ENCODE measurements around the gene CYREN.
A peak's percentile ranks its signal among the peaks of the same experiment; 100 is the strongest.

Gene CYREN

DNA sequence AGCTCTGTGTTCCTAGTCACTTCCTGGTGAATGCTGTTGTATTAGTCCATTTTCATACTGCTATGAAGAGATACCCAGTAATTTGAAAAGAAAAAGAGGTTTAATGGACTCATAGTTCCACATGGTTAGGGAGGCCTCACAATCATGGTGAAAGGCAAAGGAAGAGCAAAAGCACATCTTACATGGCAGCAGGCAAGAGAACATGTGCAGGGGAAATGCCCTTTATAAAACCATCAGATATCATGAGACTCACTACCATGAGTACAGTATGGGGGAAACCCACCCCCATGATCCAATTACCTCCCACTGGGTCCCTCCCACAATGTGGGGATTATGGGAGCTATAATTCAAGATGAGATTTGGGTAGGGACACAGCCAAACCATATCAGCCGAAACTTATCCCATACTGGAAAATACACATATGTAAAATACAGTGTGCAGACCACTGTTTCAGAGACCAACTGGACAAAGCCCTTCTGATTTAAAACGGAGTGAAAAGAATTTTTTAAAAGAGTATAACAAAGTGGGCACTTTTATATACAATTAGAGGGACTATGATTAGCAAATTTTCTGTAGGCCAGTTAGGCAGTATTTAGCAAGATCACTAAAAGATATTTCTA, 8.0 kb downstream of the CYREN start:
- no peak for DNase-seq (ENCODE audit: low read depth)
- Histone ChIP-seq H3K4me1 (ENCODE audit: control insufficient read depth, insufficient read depth, low read length) (peaks cover 76% of the 10 kb centered on the region), H3K9ac (ENCODE audit: low read length) (no peak overlapping the region), H3K4me3 (ENCODE audit: low read length) (no peak overlapping the region), H3K27me3 (replicated peaks; ENCODE audit: control insufficient read depth, insufficient read depth, low read length) (no peaks in the 10 kb centered on the region), H3K9me3 (ENCODE audit: control insufficient read depth, low read length) (no peaks in the 10 kb centered on the region), H3K36me3 (ENCODE audit: control insufficient read depth, insufficient read depth, low read length, severe bottlenecking) (peaks cover 50% of the 10 kb centered on the region)

- Histone ChIP-seq H3K9ac (ENCODE audit: low read length) (no peak overlapping the region), H3K36me3 (ENCODE audit: control insufficient read depth, insufficient read depth, low read length, severe bottlenecking) (peaks cover 50% of the 10 kb centered on the region), H3K27me3 (replicated peaks; ENCODE audit: control insufficient read depth, insufficient read depth, low read length) (no peaks in the 10 kb centered on the region), H3K4me1 (ENCODE audit: control insufficient read depth, insufficient read depth, low read length) (peaks cover 69% of the 10 kb centered on the region), H3K4me3 (ENCODE audit: low read length) (no peak overlapping the region), H3K9me3 (ENCODE audit: control insufficient read depth, low read length) (peaks cover 4% of the 10 kb centered on the region)
- no peak for DNase-seq (ENCODE audit: low read depth)
Measured at GRCh38 chr7:135161669-135162068, 8.8 kb downstream of the CYREN start.

DNA sequence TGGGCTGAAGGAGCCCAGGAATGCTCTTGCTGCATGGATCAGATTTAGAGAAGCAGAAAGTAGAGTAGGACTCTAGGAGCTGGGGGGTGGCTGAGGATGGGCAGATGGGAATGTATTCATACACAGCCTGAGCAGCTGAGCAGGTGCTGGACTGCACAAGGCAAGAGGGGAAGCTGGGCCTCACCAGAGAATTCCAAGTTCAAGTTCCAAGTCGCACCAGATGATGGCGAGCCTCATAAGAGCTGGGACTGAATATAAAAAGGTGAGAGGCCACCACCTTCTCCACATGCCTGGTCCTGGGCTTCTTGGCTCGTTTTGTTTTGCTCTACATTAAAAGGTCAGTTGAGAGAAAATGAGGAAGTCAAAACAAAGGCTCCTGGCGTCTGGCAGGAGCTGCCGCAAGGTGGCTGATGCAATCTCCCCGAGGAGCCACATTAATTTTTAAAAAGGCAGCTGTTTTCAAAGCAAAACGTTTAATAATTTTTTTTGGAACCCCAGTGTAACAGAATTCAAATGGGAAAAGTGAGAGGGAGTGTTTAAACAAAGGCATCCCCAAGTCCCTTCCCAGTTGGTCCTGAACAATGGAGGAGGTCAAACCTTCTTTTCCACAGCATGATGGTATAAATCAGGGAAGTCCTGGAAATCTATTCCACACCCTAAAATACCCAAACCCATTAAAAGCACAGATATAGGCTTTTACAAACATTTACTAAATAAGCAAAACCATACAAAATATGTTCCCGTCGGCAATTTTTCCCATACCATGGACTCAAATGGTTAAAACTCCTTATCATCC, 9.5 kb downstream of the CYREN start:
- H3K9ac ChIP-seq (ENCODE audit: low read length): peak overlapping the region; percentile 46
- DNase-seq (ENCODE audit: low read depth): no peak
- H3K36me3 ChIP-seq (ENCODE audit: control insufficient read depth, insufficient read depth, low read length, severe bottlenecking): peaks cover 45% of the 10 kb centered on the region
- H3K4me3 ChIP-seq (ENCODE audit: low read length): peak overlapping the region; percentile 37
- H3K27me3 ChIP-seq (replicated peaks; ENCODE audit: control insufficient read depth, insufficient read depth, low read length): no peaks in the 10 kb centered on the region
- peaks cover 65% of the 10 kb centered on the region for H3K4me1 ChIP-seq (ENCODE audit: control insufficient read depth, insufficient read depth, low read length)
- peaks cover 10% of the 10 kb centered on the region for H3K9me3 ChIP-seq (ENCODE audit: control insufficient read depth, low read length)

DNA sequence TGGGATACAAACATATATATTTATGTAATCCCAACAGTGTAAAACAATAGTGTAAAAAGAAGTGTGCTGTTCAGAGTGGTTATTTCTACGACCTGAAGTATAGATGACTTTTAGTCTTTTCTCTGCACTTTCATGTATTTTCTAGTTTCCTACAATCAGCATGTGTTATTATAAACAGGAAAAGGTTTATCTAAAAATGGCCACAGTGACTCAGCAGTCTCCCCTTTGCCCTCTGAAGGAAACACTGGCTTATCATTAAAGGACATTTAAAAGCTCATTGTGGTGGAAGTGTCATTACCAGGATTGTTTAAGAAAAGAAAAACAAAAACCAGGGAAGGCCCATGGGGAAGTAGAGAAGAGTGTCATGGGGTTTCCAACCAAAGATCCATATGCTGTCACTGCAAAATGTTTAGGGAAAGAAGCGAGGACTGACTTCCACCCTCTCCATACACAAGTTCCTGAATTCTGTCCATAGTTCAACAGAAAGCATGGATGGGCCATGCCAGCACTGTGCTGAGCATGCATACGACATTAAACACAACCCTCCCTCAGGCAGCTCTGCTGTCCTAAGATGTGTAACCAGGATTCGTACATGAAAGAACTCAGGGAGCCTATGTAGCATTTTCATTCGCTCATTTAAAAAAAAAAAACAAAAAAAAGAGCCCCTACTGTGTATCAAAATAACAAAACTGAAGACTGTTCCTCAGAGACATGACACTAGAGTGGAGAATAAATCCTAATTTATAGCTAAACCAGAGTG, 10.2 kb downstream of the CYREN start:
- Histone ChIP-seq H3K27me3 (replicated peaks; ENCODE audit: control insufficient read depth, insufficient read depth, low read length) (no peaks in the 10 kb centered on the region), H3K4me1 (ENCODE audit: control insufficient read depth, insufficient read depth, low read length) (peaks cover 57% of the 10 kb centered on the region), H3K9me3 (ENCODE audit: control insufficient read depth, low read length) (peaks cover 15% of the 10 kb centered on the region), H3K9ac (ENCODE audit: low read length) (peak overlapping the region; percentile 46), H3K36me3 (ENCODE audit: control insufficient read depth, insufficient read depth, low read length, severe bottlenecking) (peaks cover 38% of the 10 kb centered on the region), H3K4me3 (ENCODE audit: low read length) (peak overlapping the region; percentile 37)
- DNase-seq (ENCODE audit: low read depth): peak; percentile 4

DNA sequence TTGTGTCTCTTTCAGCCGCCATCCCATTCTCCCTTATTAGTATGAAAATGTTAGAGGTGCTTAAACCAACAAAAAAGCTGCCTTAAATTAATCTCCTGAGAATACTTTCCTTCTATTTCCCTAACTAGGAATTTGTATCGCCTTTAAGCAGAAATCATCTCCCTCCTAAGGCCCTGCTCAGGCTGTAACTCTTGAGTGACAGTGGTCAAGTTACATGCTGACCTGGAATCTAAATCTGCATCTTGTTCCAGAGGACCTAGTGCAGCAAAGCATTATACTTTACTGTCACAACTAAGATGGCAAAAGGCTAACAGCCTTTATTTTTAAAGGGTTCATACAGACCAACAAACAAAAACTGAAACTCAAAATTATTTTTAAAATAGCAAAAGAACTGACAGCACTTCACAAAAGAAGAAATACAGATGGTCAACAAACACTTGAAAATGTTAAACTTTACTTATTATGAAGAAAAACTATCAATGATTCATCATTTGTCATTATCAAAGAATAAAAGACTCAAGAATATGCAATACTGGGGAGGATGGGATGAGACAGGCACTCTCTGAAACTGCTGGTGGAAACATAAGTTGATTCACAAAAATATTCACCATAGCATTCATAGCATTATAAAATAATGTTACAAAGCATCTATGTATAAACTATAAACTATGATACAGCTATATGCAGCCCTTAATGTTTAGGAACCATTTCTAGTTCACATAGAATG, 11.0 kb downstream of the CYREN start:
- peak; percentile 11 for DNase-seq (ENCODE audit: low read depth)
- peaks cover 15% of the 10 kb centered on the region for H3K9me3 ChIP-seq (ENCODE audit: control insufficient read depth, low read length)
- peak overlapping the region; percentile 37 for H3K4me3 ChIP-seq (ENCODE audit: low read length)
- no peaks in the 10 kb centered on the region for H3K27me3 ChIP-seq (replicated peaks; ENCODE audit: control insufficient read depth, insufficient read depth, low read length)
- H3K4me1 ChIP-seq (ENCODE audit: control insufficient read depth, insufficient read depth, low read length): peaks cover 49% of the 10 kb centered on the region
- H3K9ac ChIP-seq (ENCODE audit: low read length): peak overlapping the region; percentile 46
- H3K36me3 ChIP-seq (ENCODE audit: control insufficient read depth, insufficient read depth, low read length, severe bottlenecking): peaks cover 36% of the 10 kb centered on the region

- Histone ChIP-seq H3K4me1 (ENCODE audit: control insufficient read depth, insufficient read depth, low read length) (peaks cover 43% of the 10 kb centered on the region), H3K27me3 (replicated peaks; ENCODE audit: control insufficient read depth, insufficient read depth, low read length) (no peaks in the 10 kb centered on the region), H3K9me3 (ENCODE audit: control insufficient read depth, low read length) (peaks cover 16% of the 10 kb centered on the region), H3K36me3 (ENCODE audit: control insufficient read depth, insufficient read depth, low read length, severe bottlenecking) (peaks cover 32% of the 10 kb centered on the region), H3K4me3 (ENCODE audit: low read length) (peak overlapping the region; percentile 18), H3K9ac (ENCODE audit: low read length) (no peak overlapping the region)
- DNase-seq (ENCODE audit: low read depth): no peak
Measured at GRCh38 chr7:135158874-135159273, 11.6 kb downstream of the CYREN start.

- Histone ChIP-seq H3K9ac (ENCODE audit: low read length) (no peak overlapping the region), H3K4me1 (ENCODE audit: control insufficient read depth, insufficient read depth, low read length) (peaks cover 38% of the 10 kb centered on the region), H3K27me3 (replicated peaks; ENCODE audit: control insufficient read depth, insufficient read depth, low read length) (no peaks in the 10 kb centered on the region), H3K36me3 (ENCODE audit: control insufficient read depth, insufficient read depth, low read length, severe bottlenecking) (peaks cover 37% of the 10 kb centered on the region), H3K4me3 (ENCODE audit: low read length) (no peak overlapping the region), H3K9me3 (ENCODE audit: control insufficient read depth, low read length) (peaks cover 22% of the 10 kb centered on the region)
- DNase-seq (ENCODE audit: low read depth): no peak
Measured at GRCh38 chr7:135158141-135158655, 12.3 kb downstream of the CYREN start.

DNA sequence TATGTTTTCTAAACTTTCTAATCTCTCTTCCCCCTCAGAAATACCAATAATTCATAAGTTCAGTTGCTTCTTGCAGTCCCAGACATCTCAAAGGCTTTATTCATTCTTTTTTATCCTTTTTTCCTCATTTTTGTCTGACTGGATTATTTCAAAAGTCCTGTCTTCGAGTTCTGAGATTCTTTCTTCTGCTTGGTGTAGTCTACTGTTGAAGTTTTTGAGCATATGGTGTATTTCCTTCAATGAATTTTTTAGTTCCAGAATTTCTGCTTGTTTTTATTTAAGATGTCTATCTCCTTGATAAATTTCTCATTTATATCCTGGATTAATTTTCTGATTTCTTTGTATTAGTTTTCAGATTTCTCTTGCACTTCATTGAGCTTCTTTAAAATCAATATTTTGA, 14.2 kb downstream of the CYREN start:
- H3K9ac ChIP-seq (ENCODE audit: low read length): no peak overlapping the region
- peaks cover 42% of the 10 kb centered on the region for H3K36me3 ChIP-seq (ENCODE audit: control insufficient read depth, insufficient read depth, low read length, severe bottlenecking)
- H3K4me3 ChIP-seq (ENCODE audit: low read length): no peak overlapping the region
- peaks cover 22% of the 10 kb centered on the region for H3K9me3 ChIP-seq (ENCODE audit: control insufficient read depth, low read length)
- DNase-seq (ENCODE audit: low read depth): no peak
- H3K27me3 ChIP-seq (replicated peaks; ENCODE audit: control insufficient read depth, insufficient read depth, low read length): no peaks in the 10 kb centered on the region
- H3K4me1 ChIP-seq (ENCODE audit: control insufficient read depth, insufficient read depth, low read length): peaks cover 39% of the 10 kb centered on the region

- Histone ChIP-seq H3K9ac (ENCODE audit: low read length) (no peak overlapping the region), H3K36me3 (ENCODE audit: control insufficient read depth, insufficient read depth, low read length, severe bottlenecking) (peaks cover 42% of the 10 kb centered on the region), H3K4me3 (ENCODE audit: low read length) (no peak overlapping the region), H3K9me3 (ENCODE audit: control insufficient read depth, low read length) (peaks cover 22% of the 10 kb centered on the region), H3K4me1 (ENCODE audit: control insufficient read depth, insufficient read depth, low read length) (peaks cover 31% of the 10 kb centered on the region), H3K27me3 (replicated peaks; ENCODE audit: control insufficient read depth, insufficient read depth, low read length) (no peaks in the 10 kb centered on the region)
- DNase-seq (ENCODE audit: low read depth): no peak
Measured at GRCh38 chr7:135154734-135155133, 15.8 kb downstream of the CYREN start.

DNA sequence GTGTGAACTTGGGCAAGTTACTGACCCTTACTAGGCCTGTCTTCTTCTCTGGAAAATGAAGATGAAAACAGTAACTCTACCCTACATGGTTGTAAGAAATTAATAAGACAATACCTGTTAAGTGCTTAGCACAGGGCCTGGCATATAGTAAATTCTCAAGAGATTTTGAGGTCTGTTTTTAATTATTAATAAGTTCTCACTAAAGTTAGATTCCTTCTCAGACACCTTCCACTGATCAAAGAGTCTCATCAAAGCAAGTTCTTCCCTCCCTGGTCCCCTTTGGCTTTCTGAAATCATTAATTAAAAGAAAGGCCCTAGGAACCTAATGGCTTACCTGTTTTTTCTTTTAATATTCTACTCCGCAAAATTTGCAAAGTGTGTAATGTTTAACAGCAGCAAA, 18.1 kb downstream of the CYREN start:
- Histone ChIP-seq H3K9me3 (ENCODE audit: control insufficient read depth, low read length) (peaks cover 22% of the 10 kb centered on the region), H3K4me1 (ENCODE audit: control insufficient read depth, insufficient read depth, low read length) (peaks cover 15% of the 10 kb centered on the region), H3K9ac (ENCODE audit: low read length) (no peak overlapping the region), H3K36me3 (ENCODE audit: control insufficient read depth, insufficient read depth, low read length, severe bottlenecking) (peaks cover 35% of the 10 kb centered on the region), H3K27me3 (replicated peaks; ENCODE audit: control insufficient read depth, insufficient read depth, low read length) (no peaks in the 10 kb centered on the region), H3K4me3 (ENCODE audit: low read length) (no peak overlapping the region)
- DNase-seq (ENCODE audit: low read depth): no peak
